NCI-H1092 (cell line): ENCODE measurements around the gene AADACL3.
"Not testable (repeated sequence)": the region's sequence is repeated elsewhere in the genome, so short reads cannot be mapped to it uniquely, and the experiment has no call there.

Experiments
- DNase-seq: peaks from one replicate; lab custom pipeline; 2025; lab: John Stamatoyannopoulos, UW

AADACL3 gene, protein sequence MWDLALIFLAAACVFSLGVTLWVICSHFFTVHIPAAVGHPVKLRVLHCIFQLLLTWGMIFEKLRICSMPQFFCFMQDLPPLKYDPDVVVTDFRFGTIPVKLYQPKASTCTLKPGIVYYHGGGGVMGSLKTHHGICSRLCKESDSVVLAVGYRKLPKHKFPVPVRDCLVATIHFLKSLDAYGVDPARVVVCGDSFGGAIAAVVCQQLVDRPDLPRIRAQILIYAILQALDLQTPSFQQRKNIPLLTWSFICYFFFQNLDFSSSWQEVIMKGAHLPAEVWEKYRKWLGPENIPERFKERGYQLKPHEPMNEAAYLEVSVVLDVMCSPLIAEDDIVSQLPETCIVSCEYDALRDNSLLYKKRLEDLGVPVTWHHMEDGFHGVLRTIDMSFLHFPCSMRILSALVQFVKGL

DNA sequence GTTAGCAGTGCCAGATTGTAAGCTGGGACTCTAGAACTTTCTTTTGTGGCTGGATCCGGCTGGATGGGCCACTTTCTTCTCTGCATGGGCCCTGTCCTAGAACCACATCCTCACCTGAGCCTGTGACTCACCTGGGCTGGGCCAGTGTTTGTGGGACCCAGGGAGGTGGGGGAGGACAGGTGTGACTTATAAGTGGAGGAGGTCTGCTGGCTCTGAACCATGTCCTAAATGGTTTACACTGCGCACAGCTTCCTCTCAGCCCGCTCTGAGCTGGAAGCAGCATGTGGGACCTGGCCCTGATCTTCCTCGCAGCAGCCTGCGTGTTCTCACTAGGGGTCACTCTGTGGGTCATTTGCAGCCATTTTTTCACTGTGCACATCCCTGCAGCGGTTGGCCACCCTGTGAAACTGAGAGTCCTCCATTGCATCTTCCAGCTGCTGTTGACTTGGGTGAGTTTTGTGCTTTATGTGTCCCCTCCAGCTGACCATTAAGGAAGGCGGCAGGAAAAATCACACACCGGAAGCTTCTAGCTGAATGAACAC is at the start of gene AADACL3:
TSS of gene AADACL3 (plus strand) at position 215 of the 542 bp plus-strand sequence. CDS start at position 282, 67 bp downstream.
- DNase-seq, result no peak

DNA sequence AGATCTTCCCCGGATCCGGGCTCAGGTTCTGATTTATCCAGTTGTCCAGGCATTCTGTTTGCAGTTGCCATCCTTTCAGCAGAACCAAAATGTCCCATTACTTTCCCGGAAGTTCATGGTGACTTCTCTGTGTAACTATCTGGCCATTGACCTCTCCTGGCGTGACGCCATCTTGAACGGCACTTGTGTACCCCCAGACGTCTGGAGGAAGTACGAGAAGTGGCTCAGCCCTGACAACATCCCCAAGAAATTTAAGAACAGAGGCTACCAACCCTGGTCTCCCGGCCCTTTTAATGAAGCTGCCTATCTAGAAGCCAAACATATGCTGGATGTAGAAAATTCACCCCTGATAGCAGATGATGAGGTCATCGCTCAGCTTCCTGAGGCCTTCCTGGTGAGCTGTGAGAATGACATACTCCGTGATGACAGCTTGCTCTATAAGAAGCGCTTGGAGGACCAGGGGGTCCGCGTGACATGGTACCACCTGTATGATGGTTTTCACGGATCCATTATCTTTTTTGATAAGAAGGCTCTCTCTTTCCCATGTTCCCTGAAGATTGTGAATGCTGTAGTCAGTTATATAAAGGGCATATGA is 49.7 kb upstream of the AADACL3 start:
- DNase-seq, result no peak

DNA sequence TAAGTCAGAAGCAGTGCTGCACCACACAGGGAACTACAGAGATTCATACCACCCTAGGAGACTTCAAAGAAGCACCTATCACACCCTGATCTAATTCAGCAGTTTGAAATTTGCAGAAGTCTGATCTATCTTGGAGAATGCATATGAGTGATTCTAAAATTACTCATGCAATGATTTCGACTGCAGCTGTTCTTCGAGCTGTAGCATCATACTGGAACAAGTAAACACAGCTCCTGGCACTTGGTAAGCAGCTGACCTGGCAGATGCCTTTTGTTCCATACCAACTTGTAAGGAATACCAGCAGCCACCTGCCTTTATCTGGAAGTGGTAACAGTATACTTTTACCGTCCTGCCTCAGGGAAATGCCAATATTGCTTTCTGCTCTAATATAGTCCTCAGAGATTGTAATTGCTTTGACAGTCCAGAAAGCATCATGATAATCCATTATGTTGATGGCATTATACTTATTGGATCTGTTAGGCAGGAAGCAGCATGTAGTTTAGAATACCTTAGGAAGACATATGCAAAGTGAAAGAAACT is 46.3 kb upstream of the AADACL3 start:
- DNase-seq, result no peak

DNA sequence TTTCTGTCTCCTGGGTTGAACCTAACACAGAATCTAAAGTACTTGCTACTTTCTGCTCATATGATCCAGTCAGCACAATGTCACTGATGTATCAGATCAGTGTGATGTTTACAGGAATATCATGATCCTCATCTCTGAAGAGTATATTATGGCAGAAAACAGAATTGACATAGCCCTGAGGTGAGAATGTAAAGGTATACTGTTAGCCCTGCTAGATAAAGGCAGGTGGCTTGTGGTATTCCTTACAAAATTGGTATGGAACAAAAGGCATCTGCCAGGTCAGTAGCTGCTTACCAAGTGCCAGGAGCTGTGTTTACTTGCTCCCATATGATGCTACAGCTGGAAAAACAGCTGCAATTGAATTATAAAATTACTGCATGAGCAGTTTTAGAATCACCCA is 41.6 kb upstream of the AADACL3 start:
- DNase-seq, result no peak

DNA sequence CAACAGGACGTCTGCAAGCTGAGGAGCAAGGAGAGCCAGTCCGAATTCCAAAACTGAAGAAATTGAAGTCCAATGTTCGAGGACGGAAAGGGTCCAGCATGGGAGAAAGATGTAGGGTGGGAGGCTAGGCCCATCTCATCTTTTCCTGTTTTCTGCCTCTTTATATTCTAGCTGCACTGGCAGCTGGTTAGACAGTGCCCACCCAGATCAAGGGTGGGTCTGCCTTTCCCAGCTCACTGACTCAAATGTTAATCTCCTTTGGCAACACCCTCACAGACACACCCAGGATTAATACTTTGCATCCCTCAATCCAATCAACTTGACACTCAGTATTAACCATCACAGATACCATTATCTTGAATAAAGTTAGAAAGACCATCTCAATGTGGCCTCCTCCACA is 39.8 kb upstream of the AADACL3 start:
- not testable (repeated sequence) for DNase-seq

DNA sequence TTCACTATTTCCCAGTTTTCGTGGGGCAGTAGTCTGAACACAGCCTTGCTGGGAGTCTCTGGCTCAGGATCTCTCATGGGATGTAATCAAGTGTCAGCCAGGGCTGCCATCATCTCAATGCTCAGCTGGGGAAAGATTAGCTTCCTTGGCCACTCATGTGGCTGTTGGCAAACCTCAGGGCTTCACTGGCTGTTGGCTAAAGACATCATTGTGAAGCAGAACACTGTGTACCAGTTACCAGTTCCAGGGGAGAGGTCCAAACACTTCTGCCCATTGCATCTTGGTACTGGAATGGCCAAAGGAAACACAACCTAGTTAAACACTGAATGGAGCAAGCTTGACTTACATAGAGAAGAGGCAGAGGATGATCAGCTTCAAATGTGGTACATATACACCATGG is 38.3 kb upstream of the AADACL3 start:
- no peak for DNase-seq

DNA sequence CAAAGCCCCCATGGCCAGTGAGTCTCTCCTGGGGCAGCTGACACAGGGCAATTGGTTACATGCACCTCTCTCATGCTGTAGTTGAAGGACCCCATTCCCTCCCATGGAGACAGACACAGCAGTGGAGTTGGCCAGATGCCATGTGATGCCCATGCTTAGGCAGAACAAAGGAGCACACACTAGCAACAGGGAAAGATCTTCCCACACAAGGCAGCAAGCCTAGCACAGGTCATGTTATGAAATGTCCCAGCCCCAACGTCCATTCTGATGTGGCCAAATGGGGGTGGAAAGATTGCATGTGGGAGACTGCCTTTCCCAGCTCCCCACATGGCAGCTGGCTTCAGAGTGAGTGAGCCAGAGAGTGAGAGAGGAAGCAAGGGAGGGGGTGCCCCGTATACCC is 37.6 kb upstream of the AADACL3 start:
- no peak for DNase-seq

DNA sequence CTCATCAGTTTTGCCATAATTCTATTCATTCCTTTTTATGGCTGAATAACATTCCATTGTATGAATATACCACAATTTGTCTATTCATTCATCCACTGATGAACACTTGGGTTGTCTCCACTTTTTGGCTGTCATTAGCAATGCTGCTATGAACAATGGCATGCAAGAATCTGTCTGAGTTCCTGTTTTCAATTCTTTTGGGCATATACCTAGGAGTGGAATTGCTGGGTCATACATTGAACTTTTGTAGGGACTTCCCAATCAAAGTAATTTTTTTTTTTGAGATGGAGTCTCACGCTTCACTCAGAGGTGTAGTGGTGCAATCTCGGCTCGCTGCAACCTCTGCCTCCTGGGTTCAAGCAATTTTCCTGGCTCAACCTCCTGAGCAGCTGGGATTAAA is 37.1 kb upstream of the AADACL3 start:
- no peak for DNase-seq

DNA sequence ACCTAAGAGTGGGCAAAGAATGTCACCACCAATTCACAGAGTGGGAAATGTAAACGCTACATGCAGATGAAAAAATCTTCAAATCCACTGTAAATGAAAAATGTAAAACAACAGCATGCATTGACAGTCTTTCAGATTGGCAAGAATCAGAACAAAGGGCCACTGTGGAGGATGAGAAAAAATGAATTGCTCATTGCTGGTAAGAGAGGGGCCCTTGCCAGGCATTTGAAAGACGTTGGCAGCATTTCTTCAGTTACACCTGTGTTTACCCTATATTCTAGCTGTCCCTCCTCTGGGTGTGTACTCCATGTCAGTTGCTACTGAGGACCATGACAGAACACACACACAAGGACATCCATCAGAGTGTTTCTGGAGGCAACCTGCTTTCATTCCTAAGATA is 25.8 kb upstream of the AADACL3 start:
- no peak for DNase-seq

DNA sequence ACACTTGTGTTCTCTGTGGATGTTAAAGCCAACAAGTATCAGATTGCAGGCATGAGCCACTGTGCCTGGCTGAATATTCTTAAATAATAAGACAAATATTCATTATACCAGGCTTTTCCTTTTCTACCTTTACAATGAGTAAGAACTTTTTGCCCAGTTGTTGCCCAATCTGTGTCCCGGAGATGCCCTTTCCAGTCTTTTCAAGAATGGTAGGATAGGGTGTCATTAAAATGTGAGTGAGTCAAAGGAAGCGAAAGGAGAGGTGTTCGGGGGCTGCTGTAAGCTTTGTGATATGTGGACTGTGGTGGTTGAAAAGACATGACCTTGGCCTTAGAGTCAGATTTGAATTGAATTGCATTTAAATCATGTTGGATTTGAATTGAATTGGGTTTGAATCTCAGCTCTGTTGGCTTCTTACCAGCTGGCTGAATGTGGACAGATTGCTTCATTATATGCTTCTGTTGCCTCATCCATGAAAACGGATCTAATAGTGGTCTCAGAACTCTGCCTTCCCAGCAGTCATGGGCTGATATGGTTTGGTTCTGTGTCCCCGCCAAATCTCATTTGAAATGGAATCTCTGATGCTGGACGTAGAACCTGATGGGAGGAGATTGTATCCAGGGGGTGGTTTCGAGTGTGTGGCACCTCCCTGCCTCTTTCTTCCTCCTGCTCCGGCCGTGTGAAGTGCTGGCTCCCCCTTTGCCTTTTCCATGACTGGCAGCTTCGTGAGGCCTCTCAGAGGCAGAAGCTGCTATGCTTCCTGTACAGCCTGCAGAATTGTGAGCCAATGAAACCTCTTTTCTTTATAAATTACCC is 22.7 kb upstream of the AADACL3 start:
- DNase-seq, result no peak

DNA sequence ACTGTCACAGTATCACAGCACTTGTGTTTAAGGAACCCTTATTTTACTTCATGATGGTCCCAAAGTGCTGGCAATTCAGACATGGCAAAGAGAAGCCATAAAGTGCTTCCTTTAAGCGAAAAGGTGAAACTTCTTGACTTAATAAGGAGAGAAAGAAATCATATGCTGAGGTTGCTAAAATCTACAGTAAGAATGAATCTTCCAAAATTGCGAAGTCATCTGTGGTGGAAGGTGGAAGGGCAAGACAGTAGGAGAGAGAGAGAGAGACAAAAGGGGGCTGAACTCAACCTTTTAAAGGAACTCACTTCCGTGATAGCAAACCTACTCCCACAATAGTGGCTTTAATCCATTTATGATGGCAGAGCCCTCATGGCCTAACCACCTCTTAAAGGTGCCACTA is 19.3 kb upstream of the AADACL3 start:
- DNase-seq, result no peak

DNA sequence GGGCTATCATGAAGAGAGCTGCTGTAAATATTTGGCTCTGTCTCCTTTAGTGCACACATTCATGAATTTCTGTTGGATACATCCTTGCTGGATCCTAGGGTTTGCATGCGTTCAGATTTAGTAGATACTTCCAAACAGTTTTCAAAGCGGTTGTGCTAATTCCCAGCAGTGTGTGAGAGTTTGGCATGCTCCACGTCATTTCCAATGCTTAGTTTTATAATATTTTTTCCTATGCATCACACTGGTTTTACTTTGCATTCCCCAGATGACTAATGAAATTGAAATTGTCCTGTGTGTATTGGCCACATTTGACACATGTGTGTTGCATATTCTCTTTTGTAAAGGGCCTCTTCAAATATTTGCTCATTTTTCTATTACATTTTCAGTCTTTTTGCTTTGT is 18.5 kb upstream of the AADACL3 start:
- no peak for DNase-seq

DNA sequence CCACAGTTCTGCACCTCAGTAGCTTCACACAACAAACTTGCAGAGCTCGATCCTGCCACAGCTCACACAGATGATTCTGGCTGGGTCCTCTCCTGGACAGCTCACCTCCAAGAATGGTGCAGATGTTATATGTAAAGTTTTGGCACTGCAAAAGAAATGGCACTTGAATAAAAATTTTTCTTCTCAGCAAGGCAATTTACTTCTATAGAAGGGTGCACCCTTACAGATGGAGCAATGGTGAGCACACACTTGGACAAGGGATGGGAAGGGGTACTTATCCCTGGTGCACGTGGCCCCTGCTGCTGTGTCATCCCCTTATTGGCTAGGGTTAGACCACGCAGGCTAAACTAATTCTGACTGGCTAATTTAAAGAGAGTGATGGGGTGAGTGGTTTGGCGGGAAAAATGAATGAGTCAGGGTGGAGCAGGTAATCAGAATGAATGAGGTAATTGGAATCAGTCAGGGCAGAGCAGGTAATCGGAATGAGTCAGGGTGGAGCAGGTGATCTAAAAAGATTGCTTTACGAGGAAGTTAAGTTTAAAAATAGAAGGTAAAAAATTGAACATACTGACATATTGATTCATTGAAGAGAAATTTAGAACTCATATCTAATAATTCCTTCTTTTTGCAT is 12.0 kb upstream of the AADACL3 start:
- no peak for DNase-seq

DNA sequence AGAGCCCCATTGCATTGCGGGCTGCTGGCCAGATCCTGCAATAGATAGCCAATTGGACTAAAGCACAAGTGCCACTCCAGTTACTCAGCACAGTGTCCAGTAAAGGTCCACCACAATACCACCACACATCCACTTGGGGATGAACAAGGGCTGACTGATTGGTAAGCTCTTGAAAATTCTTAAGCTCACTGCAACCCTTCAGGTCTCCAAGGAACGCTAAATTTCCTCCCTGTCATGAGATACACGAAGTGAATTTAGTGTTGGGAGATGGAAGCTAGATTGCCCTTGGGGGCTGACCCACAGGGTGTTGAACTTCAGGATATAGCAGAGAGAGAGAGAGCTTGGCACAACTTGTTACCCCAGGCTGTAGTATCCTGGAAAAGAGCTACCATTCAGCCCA is 9.8 kb upstream of the AADACL3 start:
- no peak for DNase-seq

DNA sequence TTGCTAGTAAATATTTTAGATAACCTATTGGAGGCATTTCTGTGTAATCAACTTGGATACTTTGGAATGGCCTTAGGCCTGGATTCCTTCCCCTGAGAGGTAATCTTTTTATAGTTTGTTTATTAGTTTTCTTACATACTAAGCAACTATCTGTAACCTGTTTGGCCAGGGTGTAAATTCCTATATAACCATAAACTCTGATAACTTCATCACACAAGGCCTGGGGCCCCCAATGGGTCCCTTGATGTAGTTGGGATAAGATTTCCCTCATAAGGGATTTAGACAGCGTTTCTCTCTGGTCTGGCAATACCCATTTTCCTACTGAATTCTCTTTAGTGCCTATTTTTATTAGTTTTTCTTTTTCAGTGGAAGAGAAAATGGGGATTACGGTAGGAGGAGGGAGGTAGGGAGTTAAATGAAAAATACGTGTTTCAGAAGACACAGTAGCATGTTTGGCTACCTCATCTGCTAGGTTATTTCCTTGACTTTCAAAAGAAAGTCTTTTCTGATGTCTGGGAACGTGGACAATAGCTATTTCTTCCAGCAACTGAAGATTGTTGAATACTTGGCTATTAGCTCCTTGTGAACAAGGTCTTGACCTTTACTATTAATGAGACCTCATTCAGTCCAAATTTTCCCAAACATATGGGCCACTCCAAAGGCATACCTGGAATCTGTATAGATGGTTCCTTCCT is 7.4 kb upstream of the AADACL3 start:
- DNase-seq, result no peak

DNA sequence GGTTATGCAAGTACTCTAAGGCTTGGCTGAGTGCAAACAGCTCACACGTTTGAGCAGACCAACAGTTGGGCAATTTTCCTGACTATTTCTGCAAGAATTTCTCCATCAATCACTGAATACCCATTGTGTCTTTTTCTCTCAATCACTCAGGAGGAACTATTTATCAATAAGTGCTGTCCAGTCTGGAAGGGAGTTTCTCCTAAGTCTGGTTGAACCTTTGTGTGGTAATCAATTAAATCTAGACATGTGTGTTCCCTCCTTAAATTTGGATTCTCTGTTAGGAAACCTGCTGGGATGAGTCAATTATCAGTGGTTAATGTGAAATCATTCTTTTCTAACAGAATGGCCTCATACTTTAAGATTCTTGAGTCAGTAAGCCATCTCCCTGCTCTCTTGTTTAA is 6.8 kb upstream of the AADACL3 start:
- DNase-seq, result no peak

DNA sequence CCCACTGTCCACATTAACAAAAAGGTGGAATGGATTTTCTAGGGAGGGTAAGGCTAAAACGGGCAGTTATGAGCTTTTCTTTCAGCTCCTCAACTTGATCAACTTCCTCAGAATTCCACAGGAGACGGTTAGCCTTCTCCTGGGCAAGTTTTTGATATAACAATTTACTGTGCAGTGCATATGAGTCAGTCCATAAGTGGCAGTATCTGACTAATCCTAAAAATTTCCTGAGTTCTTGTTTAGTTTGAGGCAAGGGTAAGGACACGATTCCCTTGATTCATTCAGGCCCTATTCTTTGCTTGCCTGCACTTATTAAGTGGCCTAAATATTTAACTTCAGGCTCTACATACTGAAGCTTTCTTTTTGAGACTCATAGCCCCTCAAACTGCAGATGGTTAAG is 6.2 kb upstream of the AADACL3 start:
- DNase-seq, result no peak

DNA sequence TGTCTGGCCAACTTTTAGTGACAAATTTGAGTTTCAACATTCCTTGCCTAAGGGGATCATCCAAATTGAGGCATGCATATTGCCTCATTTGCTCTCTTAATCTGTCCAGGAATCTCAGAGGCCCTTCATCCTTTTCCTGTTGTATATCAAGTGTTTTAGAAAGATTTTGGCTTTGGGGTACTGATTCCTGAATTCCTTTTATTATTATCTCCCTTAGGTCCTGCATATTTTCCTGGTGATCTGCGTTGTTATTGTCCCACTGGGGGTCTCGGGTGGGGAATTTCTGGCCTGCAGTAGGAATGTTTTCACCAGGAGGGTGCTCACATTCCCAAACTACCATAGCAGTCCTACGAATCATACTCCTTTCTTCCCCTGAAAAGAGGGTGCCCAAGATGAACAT is 4.4 kb upstream of the AADACL3 start:
- DNase-seq, result no peak

DNA sequence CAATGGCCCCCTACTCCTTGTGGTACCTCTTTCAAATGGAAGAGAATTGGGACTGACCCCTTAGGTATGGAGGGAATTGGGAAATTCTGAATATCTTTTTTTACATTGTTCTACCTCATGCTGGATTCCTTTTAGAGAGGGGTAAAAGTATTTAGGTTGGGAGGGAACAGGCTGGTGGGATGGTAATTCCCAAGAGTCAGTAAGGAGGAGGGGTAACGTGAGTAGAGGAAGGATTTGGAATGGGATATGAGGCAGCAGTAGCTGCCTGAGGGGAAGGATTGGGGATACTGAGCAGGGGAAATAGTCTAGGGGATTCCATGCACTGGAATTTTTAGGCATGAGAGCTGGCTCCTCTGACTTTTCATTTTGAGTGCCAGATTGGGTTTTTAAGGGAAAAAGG is 3.8 kb upstream of the AADACL3 start:
- no peak for DNase-seq

DNA sequence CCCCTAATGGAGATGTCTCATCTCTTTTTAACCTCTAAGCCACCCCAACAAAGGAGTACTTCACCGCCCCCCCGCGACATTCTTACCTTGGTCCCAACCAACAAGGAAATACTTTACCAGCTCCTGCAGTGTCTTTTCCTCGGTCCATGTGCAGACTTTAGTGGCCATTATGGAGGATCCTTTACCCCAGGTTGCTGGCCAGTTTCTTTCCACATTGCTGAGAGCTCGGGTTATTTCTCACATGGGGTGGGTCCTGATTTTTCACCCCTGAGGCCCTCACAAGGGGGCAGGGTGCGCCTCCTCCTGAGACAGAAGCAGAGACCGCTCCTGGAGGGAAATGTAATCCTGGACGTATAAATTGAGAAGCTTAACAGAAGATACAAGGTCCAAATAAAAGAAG is 3.0 kb upstream of the AADACL3 start:
- DNase-seq, result no peak

DNA sequence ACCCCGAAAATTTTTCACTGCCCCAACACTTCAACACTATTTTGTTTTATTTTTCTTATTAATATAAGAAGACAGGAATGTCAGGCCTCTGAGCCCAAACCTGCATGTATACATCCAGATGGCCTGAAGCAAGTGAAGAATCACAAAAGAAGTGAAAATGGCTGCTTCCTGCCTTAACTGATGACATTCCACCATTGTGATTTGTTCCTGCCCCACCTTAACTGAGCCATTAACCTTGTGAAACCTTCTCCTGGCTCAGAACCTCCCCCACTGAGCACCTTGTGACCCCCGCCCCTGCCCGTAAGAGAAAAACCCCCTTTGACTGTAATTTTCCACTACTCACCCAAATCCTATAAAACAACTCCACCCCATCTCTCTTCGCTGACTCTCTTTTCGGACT is 2.3 kb upstream of the AADACL3 start:
- DNase-seq, result not testable (repeated sequence)
